Psoas muscle (tissue), 8 donors: ENCODE data around the gene ZNF385B. TPM values are rescaled to one million over a fixed set of nuclear protein-coding genes. Genes with fewer than 3 reads are reported as not detected.

Experiments
- ATAC-seq, 4 donors: fragments of 200-7000 bp; cut with Tn5 transposase; one replicate each; pipeline ENCODE4 v1.9.1; 2020; ENCODE audit warnings: moderate library complexity in 3 of 4, mild to moderate bottlenecking in 2 of 4
- DNase-seq, 2 donors: peaks; one replicate each; pipeline ENCODE4 v3.0.0-alpha.2; 2020
- H3K27ac ChIP-seq: fragments of 200-600 bp; one replicate; pipeline ENCODE4 v1.8.0; 2022
- H3K27me3 ChIP-seq, 3 donors: fragments of 200-600 bp in 1 of 3; one replicate each; pipeline versions ENCODE4 v1.6.1 to v1.8.0; 2013 to 2022; ENCODE audit warnings: low read length in 2 of 3, mild to moderate bottlenecking in 2 of 3, moderate library complexity in 1 of 3; ENCODE audit not compliant: insufficient read depth in 3 of 3
- H3K36me3 ChIP-seq, 2 donors: fragments of 200-600 bp in 1 of 2; one replicate each; pipeline versions ENCODE4 v1.6.1 to v1.8.0; 2013 to 2022; ENCODE audit warnings: low read depth in 1 of 2, mild to moderate bottlenecking in 1 of 2, moderate library complexity in 1 of 2; ENCODE audit not compliant: insufficient read depth in 1 of 2
- H3K4me1 ChIP-seq: fragments of 200-600 bp; one replicate; pipeline ENCODE4 v1.8.0; 2022
- H3K4me3 ChIP-seq: fragments of 200-600 bp; one replicate; pipeline ENCODE4 v1.8.0; 2022; ENCODE audit warnings: mild to moderate bottlenecking
- H3K9me3 ChIP-seq: fragments of 200-600 bp; one replicate; pipeline ENCODE4 v1.8.0; 2022
- WGBS, 3 donors: extraction: QIAGEN DNeasy Blood & Tissue Kit; methylation state at CpG; one replicate each; pipeline versions ENCODE4 v1.1.6 to v1.1.7; 2013; 5-methylcytosine and 5-hydroxymethylcytosine counted together
- intact Hi-C, 2 donors: fragments of 100-400 bp; cut with DNase I; formaldehyde crosslinking; loops; one replicate each; pipeline versions ENCODE4 v1.11.0 to v1.14.2; 2022
- polyA plus RNA-seq, 3 donors: library from polyadenylated mRNA; stranded (reverse); fragments of 200-250 nt; gene quantifications; one replicate each; pipeline ENCODE4 v1.2.3, GENCODE V29; 2013
- total RNA-seq, 4 donors: library from RNA; stranded (reverse); fragmentation: NEBNext Ultra II Directional in 2 of 4; extraction: Animal tissue kit (Norgen Biotek cat#: 25700) in 2 of 4; gene quantifications; one replicate each; pipeline versions ENCODE4 v1.2.1 to v1.2.4, GENCODE V29; 2021 to 2023
- TF ChIP-seq, protein P1 (sequence below): fragments of 200-600 bp; IDR thresholded peaks from one replicate; pipeline ENCODE4 v1.8.0; 2022; ENCODE audit warnings: antibody characterized with exemption
- donor health status: healthy with polysubstance abuse.
- donor health status: DM: no; HTN: no; CAD: no; lungs with moderate emphysema.
- donor health status: Bipolar disorder and iron deficiency.
- donor health status: healthy.
- donor health status: DM: yes; HTN: yes; CAD: no.
- donor health status: DM: no; HTN: no; CAD: no.
- donor health status: DM: no; HTN: no; CAD: no.
- donor health status: DM: yes; HTN: yes; CAD: no.

ZNF385B gene
- total and polyA plus RNA-seq, 7 donors, result 8.8 to 42.9 (median 18.1) TPM

DNA sequence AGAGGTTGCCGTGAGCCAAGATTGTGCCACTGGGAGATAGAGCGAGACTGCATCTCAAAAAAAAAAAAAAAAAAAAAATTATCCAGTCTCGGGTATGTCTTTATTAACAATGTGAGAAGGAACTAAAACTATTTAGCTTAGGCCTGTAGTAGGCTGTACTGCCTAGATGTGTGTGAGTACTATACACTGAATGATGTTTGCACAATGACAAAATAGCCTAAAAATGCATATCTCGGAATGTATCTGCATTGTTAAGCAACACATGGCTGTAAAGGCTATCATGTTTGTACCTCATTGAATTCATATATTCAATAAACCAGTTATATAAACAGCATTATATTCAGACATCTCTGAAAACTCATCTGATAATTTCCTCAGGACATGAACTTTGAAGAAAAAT, 405.6 kb downstream of the ZNF385B start:
- WGBS, 3 donors, result 90 to 94% (median 94%) methylated on average over 4 of the region's 4 CpGs
- Histone ChIP-seq H3K36me3 (no peaks in the 10 kb centered on the region), H3K27ac (no peak overlapping the region), H3K27me3 (no peaks in the 10 kb centered on the region), H3K4me1 (no peaks in the 10 kb centered on the region), H3K9me3 (peaks cover 4% of the 10 kb centered on the region), H3K4me3 (no peak overlapping the region)
- DNase-seq (no peak), ATAC-seq (no peak)
- intact Hi-C loops, result no loop called here
- TF ChIP-seq, protein P1, sequence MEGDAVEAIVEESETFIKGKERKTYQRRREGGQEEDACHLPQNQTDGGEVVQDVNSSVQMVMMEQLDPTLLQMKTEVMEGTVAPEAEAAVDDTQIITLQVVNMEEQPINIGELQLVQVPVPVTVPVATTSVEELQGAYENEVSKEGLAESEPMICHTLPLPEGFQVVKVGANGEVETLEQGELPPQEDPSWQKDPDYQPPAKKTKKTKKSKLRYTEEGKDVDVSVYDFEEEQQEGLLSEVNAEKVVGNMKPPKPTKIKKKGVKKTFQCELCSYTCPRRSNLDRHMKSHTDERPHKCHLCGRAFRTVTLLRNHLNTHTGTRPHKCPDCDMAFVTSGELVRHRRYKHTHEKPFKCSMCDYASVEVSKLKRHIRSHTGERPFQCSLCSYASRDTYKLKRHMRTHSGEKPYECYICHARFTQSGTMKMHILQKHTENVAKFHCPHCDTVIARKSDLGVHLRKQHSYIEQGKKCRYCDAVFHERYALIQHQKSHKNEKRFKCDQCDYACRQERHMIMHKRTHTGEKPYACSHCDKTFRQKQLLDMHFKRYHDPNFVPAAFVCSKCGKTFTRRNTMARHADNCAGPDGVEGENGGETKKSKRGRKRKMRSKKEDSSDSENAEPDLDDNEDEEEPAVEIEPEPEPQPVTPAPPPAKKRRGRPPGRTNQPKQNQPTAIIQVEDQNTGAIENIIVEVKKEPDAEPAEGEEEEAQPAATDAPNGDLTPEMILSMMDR, result no peak

DNA sequence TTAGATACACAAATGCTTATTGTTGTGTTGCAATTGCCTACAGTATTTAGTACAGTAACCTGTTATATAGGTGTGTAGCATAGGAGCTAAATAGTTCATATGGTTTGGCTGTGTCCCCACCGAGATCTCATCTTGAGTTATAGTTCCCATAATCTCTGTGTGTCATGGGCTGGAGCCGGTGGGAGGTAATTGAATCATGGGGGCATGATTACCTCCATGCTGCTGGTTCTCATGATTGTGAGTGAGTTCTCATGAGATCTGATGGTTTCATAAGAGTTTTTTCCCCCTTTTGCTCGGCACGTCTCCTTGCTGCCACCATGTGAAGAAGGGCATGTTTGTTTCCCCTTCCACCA, 406.3 kb downstream of the ZNF385B start:
- no peak for ATAC-seq
- WGBS, 3 donors, result 82 to 96% (median 83%) methylated on average over 4 of the region's 4 CpGs

DNA sequence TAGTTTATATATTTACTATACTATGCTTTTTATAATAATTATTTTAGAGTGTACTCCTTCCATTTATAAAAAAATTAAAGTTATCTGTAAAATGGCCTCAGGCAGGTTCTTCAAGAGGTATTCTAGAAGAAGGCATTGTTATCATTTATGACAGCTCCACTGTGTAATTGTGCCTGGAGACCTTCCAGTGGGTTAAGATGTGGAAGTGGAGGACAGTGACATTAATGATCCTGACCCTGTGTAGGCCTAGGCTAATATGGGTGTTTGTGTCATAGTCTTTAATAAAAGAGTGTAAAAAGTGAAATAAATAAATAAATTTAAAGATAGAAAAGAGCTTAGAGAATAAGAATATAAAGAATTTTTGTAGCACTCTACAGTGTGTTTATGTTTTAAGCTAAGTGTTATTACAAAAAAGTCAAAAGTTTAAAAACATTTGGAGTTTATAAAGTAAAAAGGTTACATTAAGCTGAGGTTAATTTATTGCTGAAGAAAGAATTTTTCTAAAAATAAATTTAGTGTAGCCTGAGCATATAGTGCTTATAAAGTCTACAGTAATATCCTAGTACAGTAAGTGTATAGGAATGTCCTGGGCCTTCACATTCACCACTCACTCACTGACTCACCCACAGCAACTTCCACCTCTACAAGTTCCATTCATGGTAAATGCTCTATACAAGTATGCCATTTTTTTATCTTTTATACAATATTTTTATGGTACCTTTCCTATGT, 406.8 kb downstream of the ZNF385B start:
- ATAC-seq, result peak in 2 of 4 donors; percentile 53 to 64

More for the DNA sequence above, 406.3 kb downstream of the ZNF385B start:
- Histone ChIP-seq H3K27me3 (no peaks in the 10 kb centered on the region), H3K4me3 (no peak overlapping the region), H3K36me3 (no peaks in the 10 kb centered on the region), H3K9me3 (peaks cover 4% of the 10 kb centered on the region), H3K27ac (no peak overlapping the region), H3K4me1 (no peaks in the 10 kb centered on the region)
- DNase-seq, result no peak
- intact Hi-C loops, result no loop called here
- TF ChIP-seq, protein P1, result no peak

DNA sequence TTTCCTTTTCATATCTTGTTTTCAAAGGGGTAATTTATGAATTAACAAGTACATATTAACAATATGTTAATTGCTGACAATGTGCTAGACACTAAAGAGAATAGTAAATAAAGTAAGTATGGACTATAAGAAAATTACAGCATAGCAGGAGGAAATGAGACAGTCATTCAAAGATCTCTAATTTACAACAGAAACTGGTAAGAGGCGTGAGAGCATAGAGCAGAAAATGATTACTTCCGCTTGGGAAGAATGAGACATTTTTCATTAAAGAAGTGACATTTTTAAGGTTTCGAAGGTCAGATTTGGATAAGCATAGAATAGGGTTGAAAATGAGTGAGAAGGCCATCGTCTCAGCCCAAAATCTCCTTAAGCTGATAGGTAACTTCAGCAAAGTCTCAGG, 412.4 kb downstream of the ZNF385B start:
- ATAC-seq (no peak), DNase-seq (no peak)
- no peak overlapping the region for H3K27ac ChIP-seq
- TF ChIP-seq, protein P1, result no peak
- peaks cover 0 to 6% of the 10 kb centered on the region in 2 donors for H3K36me3 ChIP-seq
- H3K4me1 ChIP-seq, result peaks cover 9% of the 10 kb centered on the region
- intact Hi-C loops, result no loop called here
- H3K27me3 ChIP-seq, result no peaks in the 10 kb centered on the region
- WGBS, 3 donors, result 88 to 95% (median 92%) methylated on average over 4 of the region's 4 CpGs
- no peaks in the 10 kb centered on the region for H3K9me3 ChIP-seq
- no peak overlapping the region for H3K4me3 ChIP-seq

More for the DNA sequence above, 406.8 kb downstream of the ZNF385B start:
- Histone ChIP-seq H3K4me3 (no peak overlapping the region), H3K9me3 (peaks cover 4% of the 10 kb centered on the region), H3K27ac (no peak overlapping the region), H3K27me3 (no peaks in the 10 kb centered on the region), H3K36me3 (no peaks in the 10 kb centered on the region), H3K4me1 (no peaks in the 10 kb centered on the region)
- no peak for DNase-seq
- intact Hi-C loops, result no loop called here
- TF ChIP-seq, protein P1, result no peak
